T47D (cell line): ENCODE measurements around the gene PCSK7.
"Not testable (repeated sequence)": the region's sequence is repeated elsewhere in the genome, so short reads cannot be mapped to it uniquely, and the experiment has no call there.

Experiments
- DNase-seq, 2 experiments: peaks; one replicate each; pipeline versions ENCODE4 v3.0.0 to v3.0.0-alpha.2; 2011 to 2012; ENCODE audit warnings: low read depth in 1 of 2, low spot score in 1 of 2
- JUND ChIP-seq: IDR thresholded peaks from 2 replicates; pipeline ENCODE4 v1.6.1; 2012; ENCODE audit warnings: low read depth
- in situ Hi-C: cut with HindIII; loops from 2 replicates; pipeline ENCODE4 v1.10.0; 2016; ENCODE audit warnings: low sequenced_read_pairs, low pct_unique_long_range_greater_than_20kb

The PCSK7 gene

GRCh38 chr11:117231842-117232091 is at the start of gene PCSK7:
Gene PCSK7 (minus strand): TSS chr11:117232073. CDS start chr11:117229844, 2,229 bp downstream.
- no peak for TF ChIP-seq JUND
- no peak for DNase-seq
- in situ Hi-C loops = no loop called here

GRCh38 chr11:117281159-117281558 is 49.3 kb upstream of the PCSK7 start:
- in situ Hi-C loops = no loop called here
- DNase-seq = no peak
- no peak for TF ChIP-seq JUND

DNA sequence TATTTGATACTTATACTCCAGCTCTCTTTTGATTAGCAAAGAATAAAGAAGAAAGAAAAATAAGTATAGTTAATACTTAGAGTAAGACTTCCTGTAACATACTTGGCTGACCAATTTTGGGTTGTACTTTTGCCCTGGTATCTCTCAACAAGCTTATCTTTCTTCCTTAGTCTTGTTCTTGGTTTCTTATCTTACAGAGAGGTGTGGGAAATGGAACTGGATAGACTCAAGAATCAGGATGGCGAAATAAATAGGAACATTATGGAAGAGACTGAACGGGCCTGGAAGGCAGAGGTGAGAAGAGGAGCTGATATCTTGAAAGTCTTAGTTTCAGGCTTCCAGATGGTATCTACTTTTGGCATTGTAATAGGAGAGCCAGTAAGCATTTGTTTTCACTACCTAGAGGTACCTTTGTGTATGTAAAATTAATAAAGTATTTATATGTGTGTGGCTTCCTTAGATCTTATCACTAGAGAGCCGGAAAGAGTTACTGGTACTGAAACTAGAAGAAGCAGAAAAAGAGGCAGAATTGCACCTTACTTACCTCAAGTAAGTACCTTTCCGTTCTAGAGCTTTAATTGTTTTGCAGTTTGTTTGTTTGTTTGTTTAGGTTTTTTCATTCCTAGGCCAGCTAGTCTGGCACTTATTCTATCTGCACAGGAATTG is 48.0 kb upstream of the PCSK7 start:
- no peak for TF ChIP-seq JUND
- in situ Hi-C loops = no loop called here
- no peak for DNase-seq

DNA sequence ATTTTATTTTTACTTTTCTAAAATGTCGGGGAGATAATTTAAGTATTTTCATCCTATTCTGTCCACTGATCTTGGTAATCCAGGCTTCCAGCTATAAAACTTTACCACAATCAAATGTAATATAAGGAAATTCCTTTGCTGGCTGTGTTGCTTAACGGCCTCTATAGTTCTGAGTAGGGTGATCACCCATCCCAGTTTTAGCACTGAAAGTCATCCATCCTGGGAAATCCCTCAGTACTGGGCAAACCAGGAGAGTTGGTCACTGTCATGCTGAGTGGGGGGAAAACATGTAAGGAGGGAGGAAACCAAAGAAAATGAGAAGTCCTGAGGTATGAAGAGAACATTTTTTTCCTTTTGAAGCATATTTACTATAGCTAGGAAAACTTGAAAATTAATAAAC is 46.5 kb upstream of the PCSK7 start:
- in situ Hi-C loops = no loop called here

GRCh38 chr11:117273550-117274289 is 41.8 kb upstream of the PCSK7 start:
- TF ChIP-seq JUND = no peak
- in situ Hi-C loops = no loop called here
- DNase-seq = no peak

More for the DNA sequence above, 46.5 kb upstream of the PCSK7 start:
- DNase-seq = no peak
- TF ChIP-seq JUND = no peak

DNA sequence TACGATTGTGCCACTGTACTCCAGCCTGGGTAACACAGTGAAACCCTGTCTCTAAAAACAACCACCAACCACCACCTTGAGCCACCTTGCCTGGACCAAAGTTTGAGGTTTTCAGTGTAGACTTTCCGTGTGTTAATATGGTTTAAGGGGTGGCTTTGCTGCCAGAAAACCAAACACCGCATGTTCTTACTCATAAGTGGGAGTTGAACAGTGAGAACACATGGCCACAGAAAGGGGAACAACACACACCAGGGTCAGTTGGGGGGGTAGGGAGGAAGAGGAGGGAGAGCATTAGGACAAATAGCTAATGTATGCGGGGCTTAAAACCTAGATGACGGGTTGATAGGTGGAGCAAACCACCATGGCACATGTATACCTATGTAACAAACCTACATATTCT is 40.3 kb upstream of the PCSK7 start:
- in situ Hi-C loops, DNase-seq: not testable (repeated sequence)

GRCh38 chr11:117271208-117271607 is 39.3 kb upstream of the PCSK7 start:
- peak in 1 of 2 experiments; percentile 13 for DNase-seq
- in situ Hi-C loops = no loop called here
- no peak for TF ChIP-seq JUND

- no peak for TF ChIP-seq JUND
- in situ Hi-C loops = no loop called here
- no peak for DNase-seq
Measured at GRCh38 chr11:117269856-117270255, 38.0 kb upstream of the PCSK7 start.

- in situ Hi-C loops = no loop called here
- no peak for DNase-seq
- TF ChIP-seq JUND = no peak
Measured at GRCh38 chr11:117265745-117266144, 33.9 kb upstream of the PCSK7 start.

GRCh38 chr11:117264624-117265323 is 32.9 kb upstream of the PCSK7 start:
- in situ Hi-C loops, DNase-seq: not testable (repeated sequence)

- no peak for DNase-seq
- TF ChIP-seq JUND = no peak
- in situ Hi-C loops = no loop called here
Measured at GRCh38 chr11:117259417-117259816, 27.5 kb upstream of the PCSK7 start.

DNA sequence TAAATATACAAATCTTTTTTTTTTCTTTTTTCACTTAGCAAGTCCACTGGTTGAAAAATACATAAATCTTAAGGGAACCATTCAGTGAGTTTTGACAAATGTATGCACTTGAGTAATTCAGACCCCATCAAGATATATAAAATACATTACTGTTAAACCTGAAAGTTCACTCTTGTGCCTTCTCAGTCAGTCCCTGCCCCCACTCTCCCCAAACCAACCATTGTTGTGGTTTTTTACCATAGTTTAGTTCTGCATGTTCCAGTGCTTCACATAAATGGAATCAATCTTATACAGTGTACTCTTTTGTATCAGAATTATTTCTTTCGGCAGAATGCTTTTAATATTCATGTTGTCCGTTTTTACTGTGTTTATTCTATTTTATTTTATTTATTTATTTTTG is 26.7 kb upstream of the PCSK7 start:
- in situ Hi-C loops = no loop called here
- TF ChIP-seq JUND = no peak
- DNase-seq = no peak

DNA sequence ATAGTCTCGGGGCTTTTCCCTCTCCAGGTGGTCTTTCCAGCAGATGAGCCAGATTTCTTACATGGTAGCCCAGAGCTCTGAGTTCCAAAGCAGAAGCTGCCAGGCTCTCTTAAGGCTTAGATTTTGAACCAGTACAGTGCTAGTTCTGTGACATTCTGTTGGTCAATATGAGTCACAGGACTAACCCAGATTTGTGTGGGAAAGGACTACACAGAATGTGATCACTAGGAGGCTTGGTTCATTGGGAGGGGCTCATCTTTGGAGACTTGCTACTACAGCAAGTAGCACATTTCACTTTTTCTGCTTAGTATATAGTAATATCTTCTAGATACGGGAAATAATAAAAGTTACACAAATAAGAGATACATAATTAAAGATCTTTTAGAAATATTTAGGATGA is 24.7 kb upstream of the PCSK7 start:
- TF ChIP-seq JUND = no peak
- no peak for DNase-seq
- in situ Hi-C loops = no loop called here
